Measurements from ENCODE around the gene PLPP4.

DNA sequence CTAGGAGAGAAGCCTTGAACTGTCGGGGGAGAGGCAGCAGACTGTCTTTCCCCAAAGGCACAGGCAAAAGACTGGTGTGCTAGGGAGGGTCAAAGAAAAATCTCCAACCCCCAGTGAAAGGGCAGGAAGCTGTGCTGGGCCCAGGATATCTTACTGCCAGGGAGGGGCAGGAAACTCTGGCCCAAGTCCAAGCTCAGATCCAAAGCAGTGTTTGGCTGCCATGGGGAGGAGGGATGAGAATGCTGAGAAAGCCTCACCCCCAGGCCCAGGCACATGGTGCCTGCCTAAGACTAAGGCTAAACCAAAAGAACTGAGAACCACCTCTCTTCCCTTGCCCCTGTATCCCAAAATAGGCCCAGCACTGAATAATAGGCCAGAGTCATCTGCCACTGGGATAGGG is 171.2 kb downstream of the PLPP4 start:
- no peak for TF ChIP-seq EZH2 (IDR thresholded peaks at IDR 0.05; ENCODE audit: low read length, missing control alignments)
- TF ChIP-seq, protein P1, sequence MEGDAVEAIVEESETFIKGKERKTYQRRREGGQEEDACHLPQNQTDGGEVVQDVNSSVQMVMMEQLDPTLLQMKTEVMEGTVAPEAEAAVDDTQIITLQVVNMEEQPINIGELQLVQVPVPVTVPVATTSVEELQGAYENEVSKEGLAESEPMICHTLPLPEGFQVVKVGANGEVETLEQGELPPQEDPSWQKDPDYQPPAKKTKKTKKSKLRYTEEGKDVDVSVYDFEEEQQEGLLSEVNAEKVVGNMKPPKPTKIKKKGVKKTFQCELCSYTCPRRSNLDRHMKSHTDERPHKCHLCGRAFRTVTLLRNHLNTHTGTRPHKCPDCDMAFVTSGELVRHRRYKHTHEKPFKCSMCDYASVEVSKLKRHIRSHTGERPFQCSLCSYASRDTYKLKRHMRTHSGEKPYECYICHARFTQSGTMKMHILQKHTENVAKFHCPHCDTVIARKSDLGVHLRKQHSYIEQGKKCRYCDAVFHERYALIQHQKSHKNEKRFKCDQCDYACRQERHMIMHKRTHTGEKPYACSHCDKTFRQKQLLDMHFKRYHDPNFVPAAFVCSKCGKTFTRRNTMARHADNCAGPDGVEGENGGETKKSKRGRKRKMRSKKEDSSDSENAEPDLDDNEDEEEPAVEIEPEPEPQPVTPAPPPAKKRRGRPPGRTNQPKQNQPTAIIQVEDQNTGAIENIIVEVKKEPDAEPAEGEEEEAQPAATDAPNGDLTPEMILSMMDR (conservative IDR thresholded peaks at IDR 0.05 in 1 of 2, IDR thresholded peaks at IDR 0.05 in 1 of 2; ENCODE audit: low read depth in 1 of 2, low read length in 2 of 2), result no peak

Measured in fibroblast of lung (primary cell).